ENCODE measurements around the gene CSPG4.
A peak's percentile ranks its signal among the peaks of the same experiment; 100 is the strongest.

Gene CSPG4

DNA sequence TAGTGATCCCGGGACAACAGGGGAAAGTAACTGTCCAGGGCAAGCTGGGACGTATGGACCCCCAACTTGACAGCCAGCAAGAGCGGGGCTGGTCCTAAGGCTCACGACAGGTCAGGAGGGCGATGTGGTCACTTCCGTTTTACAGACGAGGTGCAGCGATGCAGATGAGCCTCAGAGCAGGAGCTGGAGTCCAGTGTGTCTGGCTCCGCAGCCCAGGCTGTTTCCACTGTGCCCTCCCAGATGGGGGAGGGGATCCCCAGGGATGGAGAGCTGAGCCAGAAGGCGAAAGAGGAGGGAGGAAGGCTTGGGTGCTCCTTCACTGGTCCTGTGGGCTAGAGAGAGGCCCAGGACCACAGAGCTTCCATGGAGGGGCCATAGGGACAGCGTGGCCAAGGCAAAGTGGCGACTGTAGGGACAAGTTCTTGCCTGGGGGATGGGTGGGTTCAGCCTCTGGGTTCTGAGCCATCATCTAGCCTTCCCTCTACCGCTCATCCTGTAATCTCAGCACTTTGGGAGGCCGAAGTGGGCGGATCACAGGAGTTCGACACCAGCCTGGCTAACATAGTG is 59.2 kb downstream of the CSPG4 start:
- no peaks in the 10 kb centered on the region for H3K9me3 ChIP-seq (ENCODE audit: low read length)
- no peak overlapping the region for H3K4me3 ChIP-seq (ENCODE audit: low read depth in 1 of 2, low read length in 2 of 2)
- H3K9ac ChIP-seq (ENCODE audit: low read length) = no peak overlapping the region

DNA sequence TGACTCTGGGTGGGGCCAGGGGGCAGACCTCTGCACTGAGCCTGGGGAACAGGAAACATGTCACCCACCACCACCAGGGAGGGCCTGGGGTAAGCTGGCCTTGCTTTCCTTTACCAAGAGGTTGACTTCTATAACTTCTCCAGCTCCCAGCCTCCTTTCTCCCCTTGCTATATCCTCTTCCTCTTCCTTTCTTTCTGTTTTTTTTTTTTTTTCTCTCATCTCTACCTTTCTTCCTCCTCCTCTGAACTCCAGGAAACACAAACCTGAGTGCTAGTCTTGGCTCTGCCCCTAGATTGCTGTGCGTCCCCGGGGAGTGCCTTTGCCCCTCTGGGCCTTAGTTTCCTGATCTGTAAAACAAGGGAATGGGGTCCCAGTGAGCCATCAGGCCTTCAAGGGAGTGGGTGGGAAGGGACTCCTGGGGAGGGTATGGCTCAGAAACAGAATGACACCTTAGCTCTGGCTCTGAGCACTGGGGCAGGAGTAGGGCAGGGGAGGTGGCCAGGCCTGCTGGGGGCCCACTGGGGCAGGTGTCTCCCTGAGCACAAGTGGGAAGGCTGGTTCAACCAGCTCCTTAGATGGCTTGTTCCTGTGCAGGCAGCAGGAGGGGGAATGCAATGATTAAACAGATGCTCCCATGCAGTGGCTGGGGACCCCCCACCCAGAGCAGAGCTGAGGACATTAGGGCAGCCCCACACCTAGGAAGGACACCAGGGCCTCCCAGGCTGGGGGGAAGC is 60.7 kb downstream of the CSPG4 start:
- Histone ChIP-seq H3K27me3 (ENCODE audit: control insufficient read depth in 1 of 2, insufficient read depth in 2 of 2, low read length in 2 of 2) (no peaks in the 10 kb centered on the region), H3K4me1 (ENCODE audit: insufficient read depth, low read length) (peaks cover 68% of the 10 kb centered on the region), H3K27ac (ENCODE audit: low read depth, low read length) (peak overlapping the region; percentile 47), H3K36me3 (ENCODE audit: insufficient read depth, low read length) (peaks cover 1% of the 10 kb centered on the region), H3K4me3 (ENCODE audit: low read depth in 1 of 2, low read length in 2 of 2) (peak overlapping the region; percentile 10 to 93), H3K9ac (ENCODE audit: low read length) (peak overlapping the region; percentile 40), H3K9me3 (ENCODE audit: low read length) (no peaks in the 10 kb centered on the region)

More for the DNA sequence above, 59.2 kb downstream of the CSPG4 start:
- Histone ChIP-seq H3K36me3 (ENCODE audit: insufficient read depth, low read length) (peaks cover 16% of the 10 kb centered on the region), H3K27me3 (ENCODE audit: control insufficient read depth in 1 of 2, insufficient read depth in 2 of 2, low read length in 2 of 2) (no peaks in the 10 kb centered on the region), H3K4me1 (ENCODE audit: insufficient read depth, low read length) (peaks cover 68% of the 10 kb centered on the region), H3K27ac (ENCODE audit: low read depth, low read length) (peak overlapping the region; percentile 48)

DNA sequence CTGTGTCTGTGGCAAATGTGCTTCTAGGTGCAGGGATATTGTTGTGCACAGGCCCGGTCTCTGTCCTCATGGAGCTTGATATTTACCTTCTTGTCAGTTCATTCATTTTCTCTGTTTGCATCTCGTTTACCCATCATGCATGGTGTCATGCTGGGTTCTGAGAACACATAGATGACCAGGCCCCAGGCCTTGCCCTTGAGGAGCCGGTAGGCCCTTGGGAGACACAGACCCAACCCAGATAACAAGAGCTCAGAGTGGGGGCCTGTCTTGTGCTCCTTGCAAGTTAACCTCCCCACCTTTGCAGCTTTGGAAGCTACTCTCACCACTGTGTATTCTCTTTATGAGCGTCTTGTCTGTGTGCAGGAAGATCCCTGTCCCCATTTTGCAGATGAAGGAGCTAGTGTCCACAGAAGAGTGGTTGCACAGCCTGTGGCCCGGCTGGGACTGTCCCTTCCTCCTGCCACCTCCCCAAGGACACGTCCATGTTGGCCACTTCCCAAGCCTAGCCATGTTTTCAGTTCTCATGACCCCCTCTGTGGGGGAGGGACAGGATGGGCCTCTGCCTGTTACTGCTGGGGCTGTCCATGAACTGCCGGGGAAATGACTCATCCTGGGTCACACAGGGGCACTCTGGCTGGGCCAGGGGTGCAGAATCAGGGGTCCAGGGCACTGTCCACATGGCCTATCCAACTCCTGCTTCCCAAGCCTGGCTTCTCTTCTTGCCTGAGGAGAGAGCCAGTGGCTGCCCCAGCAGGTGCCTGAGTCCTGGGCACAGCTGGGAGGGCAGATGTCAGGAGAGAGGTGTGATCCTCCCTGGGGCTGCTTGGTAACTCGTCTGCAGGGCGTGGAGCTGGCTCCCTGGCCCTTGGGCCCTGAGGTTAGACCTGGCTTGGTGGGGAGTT is 61.5 kb downstream of the CSPG4 start:
- H3K4me1 ChIP-seq (ENCODE audit: insufficient read depth, low read length) = peaks cover 73% of the 10 kb centered on the region
- no peaks in the 10 kb centered on the region for H3K9me3 ChIP-seq (ENCODE audit: low read length)
- H3K27ac ChIP-seq (ENCODE audit: low read depth, low read length) = peak overlapping the region; percentile 47
- H3K9ac ChIP-seq (ENCODE audit: low read length) = peak overlapping the region; percentile 40
- H3K4me3 ChIP-seq (ENCODE audit: low read depth in 1 of 2, low read length in 2 of 2) = peak overlapping the region; percentile 21 to 93
- H3K36me3 ChIP-seq (ENCODE audit: insufficient read depth, low read length) = no peaks in the 10 kb centered on the region
- H3K27me3 ChIP-seq (ENCODE audit: control insufficient read depth in 1 of 2, insufficient read depth in 2 of 2, low read length in 2 of 2) = no peaks in the 10 kb centered on the region

DNA sequence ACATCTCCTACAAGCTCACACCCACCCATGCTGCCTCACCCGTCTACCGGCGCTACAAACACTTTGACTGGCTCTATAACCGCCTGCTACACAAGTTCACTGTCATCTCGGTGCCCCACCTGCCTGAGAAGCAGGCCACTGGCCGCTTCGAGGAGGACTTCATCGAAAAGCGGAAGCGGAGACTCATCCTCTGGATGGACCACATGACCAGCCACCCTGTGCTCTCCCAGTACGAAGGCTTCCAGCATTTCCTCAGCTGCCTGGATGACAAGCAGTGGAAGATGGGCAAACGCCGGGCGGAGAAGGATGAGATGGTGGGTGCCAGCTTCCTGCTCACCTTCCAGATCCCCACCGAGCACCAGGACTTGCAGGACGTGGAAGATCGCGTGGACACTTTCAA is 62.8 kb downstream of the CSPG4 start:
- no peaks in the 10 kb centered on the region for H3K36me3 ChIP-seq (ENCODE audit: insufficient read depth, low read length)
- no peaks in the 10 kb centered on the region for H3K9me3 ChIP-seq (ENCODE audit: low read length)
- peaks cover 69% of the 10 kb centered on the region for H3K4me1 ChIP-seq (ENCODE audit: insufficient read depth, low read length)
- H3K27ac ChIP-seq (ENCODE audit: low read depth, low read length) = peak overlapping the region; percentile 12
- H3K9ac ChIP-seq (ENCODE audit: low read length) = no peak overlapping the region
- peak overlapping the region in 1 of 2 donors; percentile 93 for H3K4me3 ChIP-seq (ENCODE audit: low read depth in 1 of 2, low read length in 2 of 2)
- H3K27me3 ChIP-seq (ENCODE audit: control insufficient read depth in 1 of 2, insufficient read depth in 2 of 2, low read length in 2 of 2) = no peaks in the 10 kb centered on the region

DNA sequence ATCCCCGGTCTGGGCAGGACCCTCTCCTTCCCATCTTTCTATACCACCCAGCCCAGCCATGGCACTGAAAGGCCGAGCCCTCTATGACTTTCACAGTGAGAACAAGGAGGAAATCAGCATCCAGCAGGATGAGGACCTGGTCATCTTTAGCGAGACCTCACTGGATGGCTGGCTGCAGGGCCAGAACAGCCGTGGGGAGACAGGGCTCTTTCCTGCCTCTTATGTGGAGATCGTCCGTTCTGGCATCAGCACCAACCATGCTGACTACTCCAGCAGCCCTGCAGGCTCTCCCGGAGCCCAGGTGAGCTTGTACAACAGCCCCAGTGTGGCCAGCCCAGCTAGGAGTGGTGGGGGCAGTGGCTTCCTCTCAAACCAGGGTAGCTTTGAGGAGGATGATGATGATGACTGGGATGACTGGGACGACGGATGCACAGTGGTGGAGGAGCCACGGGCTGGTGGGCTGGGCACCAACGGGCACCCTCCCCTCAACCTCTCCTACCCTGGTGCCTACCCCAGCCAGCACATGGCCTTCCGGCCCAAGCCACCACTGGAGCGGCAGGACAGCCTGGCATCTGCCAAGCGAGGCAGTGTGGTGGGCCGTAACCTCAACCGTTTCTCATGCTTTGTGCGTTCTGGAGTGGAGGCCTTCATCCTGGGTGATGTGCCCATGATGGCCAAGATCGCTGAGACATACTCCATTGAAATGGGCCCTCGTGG is 63.4 kb downstream of the CSPG4 start:
- Histone ChIP-seq H3K36me3 (ENCODE audit: insufficient read depth, low read length) (no peaks in the 10 kb centered on the region), H3K4me3 (ENCODE audit: low read depth in 1 of 2, low read length in 2 of 2) (peak overlapping the region; percentile 70 to 93), H3K27me3 (ENCODE audit: control insufficient read depth in 1 of 2, insufficient read depth in 2 of 2, low read length in 2 of 2) (no peaks in the 10 kb centered on the region), H3K9ac (ENCODE audit: low read length) (peak overlapping the region; percentile 84), H3K9me3 (ENCODE audit: low read length) (no peaks in the 10 kb centered on the region), H3K4me1 (ENCODE audit: insufficient read depth, low read length) (peaks cover 62% of the 10 kb centered on the region), H3K27ac (ENCODE audit: low read depth, low read length) (peak overlapping the region; percentile 98)

DNA sequence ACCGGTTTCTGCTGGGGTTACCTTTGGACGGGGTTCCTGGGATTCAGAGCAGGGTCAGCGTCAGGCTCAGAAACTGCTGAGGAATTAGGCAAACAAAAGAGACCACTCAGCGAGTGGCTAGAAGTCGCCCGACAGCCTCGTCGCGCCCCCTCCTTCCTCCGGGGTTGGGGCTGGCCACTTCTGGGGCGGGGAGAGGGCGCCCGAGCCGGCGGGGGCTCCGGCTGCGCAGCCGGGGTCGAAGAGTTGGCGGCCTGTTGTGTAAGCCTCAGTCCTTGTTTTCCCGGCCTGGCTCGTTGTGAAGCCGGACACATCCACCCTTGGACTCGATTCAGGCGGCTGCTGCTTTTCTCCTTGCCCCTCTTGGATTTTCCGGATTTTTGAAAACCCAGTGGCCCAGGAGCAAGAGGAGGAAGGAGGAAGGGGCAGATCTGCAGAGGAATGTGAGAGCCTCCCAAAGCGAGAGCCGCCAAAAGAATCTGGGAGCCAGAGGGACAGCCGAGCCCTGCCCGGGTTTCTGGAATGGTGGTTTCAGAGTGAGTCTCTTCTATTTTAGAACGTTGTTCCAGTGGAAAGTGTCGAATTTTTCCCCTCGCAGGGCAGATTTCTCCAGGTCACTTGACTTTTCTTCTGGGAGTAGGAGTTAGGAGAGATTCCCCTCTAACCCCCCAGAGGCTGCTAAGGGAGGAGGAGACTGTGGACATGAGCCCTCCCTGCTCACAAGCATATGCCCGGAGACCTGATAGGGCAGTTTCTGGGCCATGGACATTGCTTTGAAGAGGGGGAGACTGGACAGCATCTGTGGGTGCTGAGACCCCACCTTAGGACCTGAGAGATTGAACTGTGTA is 64.3 kb downstream of the CSPG4 start:
- H3K4me1 ChIP-seq (ENCODE audit: insufficient read depth, low read length) = peaks cover 55% of the 10 kb centered on the region
- H3K27me3 ChIP-seq (ENCODE audit: control insufficient read depth in 1 of 2, insufficient read depth in 2 of 2, low read length in 2 of 2) = no peaks in the 10 kb centered on the region
- H3K36me3 ChIP-seq (ENCODE audit: insufficient read depth, low read length) = no peaks in the 10 kb centered on the region
- no peaks in the 10 kb centered on the region for H3K9me3 ChIP-seq (ENCODE audit: low read length)
- peak overlapping the region; percentile 84 for H3K9ac ChIP-seq (ENCODE audit: low read length)
- peak overlapping the region; percentile 98 for H3K27ac ChIP-seq (ENCODE audit: low read depth, low read length)
- peak overlapping the region; percentile 70 to 93 for H3K4me3 ChIP-seq (ENCODE audit: low read depth in 1 of 2, low read length in 2 of 2)

DNA sequence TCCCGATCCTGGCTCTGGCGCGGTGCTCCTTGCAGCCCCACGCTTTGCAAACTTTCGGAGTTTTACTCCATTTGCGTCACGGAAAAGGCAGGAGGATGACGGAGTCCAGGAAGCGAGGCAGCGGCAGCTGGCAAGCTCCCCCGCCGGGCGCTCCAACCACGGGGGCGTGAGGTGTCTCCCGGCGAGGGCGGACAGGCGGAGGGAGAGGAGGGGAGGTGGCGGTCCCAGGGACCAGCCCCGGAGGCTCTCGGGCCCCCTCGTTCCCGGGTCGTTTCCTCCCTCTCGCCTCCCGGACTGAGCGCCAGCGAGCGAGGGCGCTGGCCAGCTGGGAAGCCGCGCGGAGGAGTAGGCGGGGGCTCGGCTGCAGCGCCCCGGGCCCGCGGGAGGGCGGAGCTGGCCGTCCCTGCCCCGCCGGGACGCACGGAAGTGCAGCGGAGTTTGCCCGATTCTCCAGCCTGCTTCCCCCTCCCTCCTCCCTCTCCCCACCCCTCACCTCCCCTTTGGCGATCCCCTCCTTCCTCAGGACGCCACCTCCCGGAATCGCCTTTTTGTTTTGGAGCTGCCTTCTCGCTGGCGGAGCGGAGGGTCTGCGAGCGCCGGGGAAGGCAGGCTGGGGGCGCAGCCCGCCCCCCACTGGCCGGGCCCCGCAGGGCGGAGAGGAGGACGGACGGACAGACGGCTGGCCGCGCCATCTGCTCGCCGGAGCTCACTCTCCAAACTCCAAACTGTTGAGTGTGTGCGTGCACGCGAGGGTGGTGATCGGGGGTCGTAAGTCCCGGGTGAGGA is 65.1 kb downstream of the CSPG4 start, which contains the start of gene SNX33:
SNX33 (plus strand) TSS at position 543 of the 786 bp plus-strand sequence. CDS start 1,191 bp downstream, outside the sequence.
- Histone ChIP-seq H3K27me3 (ENCODE audit: control insufficient read depth in 1 of 2, insufficient read depth in 2 of 2, low read length in 2 of 2) (no peaks in the 10 kb centered on the region), H3K9ac (ENCODE audit: low read length) (peak within 1 kb of the TSS; percentile 84), H3K4me1 (ENCODE audit: insufficient read depth, low read length) (peaks cover 48% of the 10 kb centered on the region), H3K27ac (ENCODE audit: low read depth, low read length) (peak within 1 kb of the TSS; percentile 98), H3K4me3 (ENCODE audit: low read depth in 1 of 2, low read length in 2 of 2) (peak within 1 kb of the TSS; percentile 70 to 93), H3K9me3 (ENCODE audit: low read length) (no peaks in the 10 kb centered on the region), H3K36me3 (ENCODE audit: insufficient read depth, low read length) (no peaks in the 10 kb centered on the region)

DNA sequence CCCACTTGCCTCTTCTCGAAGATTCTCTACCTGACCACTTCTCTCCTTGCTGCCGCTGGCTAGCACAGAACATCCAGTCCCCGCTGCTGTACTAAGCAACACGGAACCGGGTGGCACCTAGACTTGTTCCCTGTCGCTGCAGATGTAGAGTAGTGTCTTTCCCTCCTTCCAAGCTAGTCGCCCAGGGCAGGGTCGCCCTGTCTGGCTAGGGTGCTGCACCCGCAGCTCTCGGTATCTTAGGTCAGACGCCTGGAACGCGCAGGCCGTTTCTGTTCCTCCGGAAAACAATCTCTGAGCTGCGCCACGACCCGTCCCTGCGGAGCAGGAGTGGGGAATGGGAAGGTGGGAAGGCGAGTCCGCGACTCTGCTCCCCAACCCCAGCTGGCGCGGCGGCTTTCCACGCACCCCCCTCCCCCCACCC is 65.7 kb downstream of the CSPG4 start:
- Histone ChIP-seq H3K4me3 (ENCODE audit: low read depth in 1 of 2, low read length in 2 of 2) (peak overlapping the region; percentile 70 to 93), H3K36me3 (ENCODE audit: insufficient read depth, low read length) (no peaks in the 10 kb centered on the region), H3K4me1 (ENCODE audit: insufficient read depth, low read length) (peaks cover 42% of the 10 kb centered on the region), H3K9me3 (ENCODE audit: low read length) (no peaks in the 10 kb centered on the region), H3K27me3 (ENCODE audit: control insufficient read depth in 1 of 2, insufficient read depth in 2 of 2, low read length in 2 of 2) (no peaks in the 10 kb centered on the region), H3K9ac (ENCODE audit: low read length) (peak overlapping the region; percentile 21), H3K27ac (ENCODE audit: low read depth, low read length) (peak overlapping the region; percentile 98)

DNA sequence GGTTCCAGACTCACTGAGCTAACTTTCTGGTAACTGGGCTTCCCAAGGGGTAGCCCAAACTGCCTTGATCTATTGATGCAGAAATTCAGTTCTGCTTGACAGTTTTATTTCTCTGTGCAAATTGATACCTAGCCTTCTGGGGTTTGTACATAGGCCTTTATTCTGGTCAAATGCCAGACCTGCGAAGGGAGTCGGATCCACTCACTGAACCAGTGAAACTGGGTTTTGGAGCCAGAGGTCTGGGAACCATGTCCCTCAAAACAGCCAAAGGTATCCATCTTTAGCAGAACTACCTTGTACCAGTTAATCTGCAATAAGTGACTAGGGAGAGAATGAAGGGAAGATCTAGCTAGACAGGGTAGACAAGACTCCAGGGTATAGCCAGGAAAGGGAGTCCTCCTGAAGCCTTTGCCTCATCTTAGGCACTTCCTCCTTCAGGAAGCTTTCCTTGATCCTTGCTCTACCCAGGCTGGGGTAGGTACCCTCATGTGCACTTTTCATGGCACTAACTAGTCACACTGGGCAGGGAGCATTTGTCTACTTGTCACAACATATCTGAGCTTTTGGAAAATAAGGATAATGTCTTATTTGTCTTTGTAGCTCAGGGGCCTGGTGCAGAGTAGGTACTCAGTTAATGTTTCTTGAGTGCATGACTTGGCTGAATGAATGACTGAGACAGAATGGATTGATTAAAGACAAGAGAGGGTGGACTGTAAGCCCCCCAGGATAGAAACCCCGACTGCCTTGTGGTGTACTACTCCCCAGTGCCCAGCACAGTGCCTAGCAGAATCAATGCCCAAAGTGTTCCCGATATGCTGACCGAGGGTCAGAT is 66.3 kb downstream of the CSPG4 start:
- H3K9ac ChIP-seq (ENCODE audit: low read length) = peak overlapping the region; percentile 21
- no peaks in the 10 kb centered on the region for H3K9me3 ChIP-seq (ENCODE audit: low read length)
- H3K36me3 ChIP-seq (ENCODE audit: insufficient read depth, low read length) = no peaks in the 10 kb centered on the region
- no peaks in the 10 kb centered on the region for H3K27me3 ChIP-seq (ENCODE audit: control insufficient read depth in 1 of 2, insufficient read depth in 2 of 2, low read length in 2 of 2)
- peaks cover 35% of the 10 kb centered on the region for H3K4me1 ChIP-seq (ENCODE audit: insufficient read depth, low read length)
- peak overlapping the region; percentile 98 for H3K27ac ChIP-seq (ENCODE audit: low read depth, low read length)
- H3K4me3 ChIP-seq (ENCODE audit: low read depth in 1 of 2, low read length in 2 of 2) = peak overlapping the region; percentile 70 to 93

All from muscle layer of colon (tissue), 2 donors.